ENCODE results near the gene PDZD7. TPM values are rescaled to one million over a fixed set of nuclear protein-coding genes. Genes with fewer than 3 reads are reported as not detected.
"Not testable (repeated sequence)": the region's sequence is repeated elsewhere in the genome, so short reads cannot be mapped to it uniquely, and the experiment has no call there.

PDZD7 gene
- total and polyA plus RNA-seq, 2 donors from 2014 or later = 1.6 to 1.9 TPM

GRCh38 chr10:101036726-101037125, 5.8 kb upstream of the PDZD7 start:
- H3K27ac ChIP-seq (ENCODE audit: low read depth in 2 of 2, low read length in 2 of 2) = no peak overlapping the region
- peaks cover 0 to 12% (median 8%) of the 10 kb centered on the region in 3 donors for H3K4me1 ChIP-seq (ENCODE audit: control insufficient read depth in 2 of 3, insufficient read depth in 2 of 3, low read depth in 1 of 3, low read length in 3 of 3)
- no peak for TF ChIP-seq CTCF (IDR thresholded peaks at IDR 0.05; ENCODE audit: borderline replicate concordance, extremely low read depth, insufficient read depth)
- H3K27me3 ChIP-seq (ENCODE audit: control insufficient read depth, insufficient read depth, low read length) = no peaks in the 10 kb centered on the region
- FAIRE-seq = no peak
- no peaks in the 10 kb centered on the region for H3K9me3 ChIP-seq (ENCODE audit: control insufficient read depth in 2 of 3, insufficient read depth in 1 of 3, low read length in 3 of 3)
- intact Hi-C loops (cut with DNase I) = no loop called here
- no peak overlapping the region for H3K9ac ChIP-seq (ENCODE audit: low read length in 3 of 3)
- H3K36me3 ChIP-seq (ENCODE audit: control insufficient read depth in 2 of 3, insufficient read depth in 3 of 3, low read length in 3 of 3) = peaks cover 0 to 27% (median 19%) of the 10 kb centered on the region in 3 donors
- H3K4me3 ChIP-seq (ENCODE audit: low read length in 3 of 3) = no peak overlapping the region
- peak in 1 of 5 donors; percentile 58 for DNase-seq

GRCh38 chr10:101035916-101036702, 5.2 kb upstream of the PDZD7 start:
- Histone ChIP-seq H3K4me3 (ENCODE audit: low read length in 3 of 3) (no peak overlapping the region), H3K9ac (ENCODE audit: low read length in 3 of 3) (no peak overlapping the region), H3K9me3 (ENCODE audit: control insufficient read depth in 2 of 3, insufficient read depth in 1 of 3, low read length in 3 of 3) (no peaks in the 10 kb centered on the region), H3K4me1 (ENCODE audit: control insufficient read depth in 2 of 3, insufficient read depth in 2 of 3, low read depth in 1 of 3, low read length in 3 of 3) (peaks cover 0 to 11% (median 6%) of the 10 kb centered on the region in 3 donors), H3K36me3 (ENCODE audit: control insufficient read depth in 2 of 3, insufficient read depth in 3 of 3, low read length in 3 of 3) (peaks cover 0 to 27% (median 19%) of the 10 kb centered on the region in 3 donors), H3K27me3 (ENCODE audit: control insufficient read depth, insufficient read depth, low read length) (no peaks in the 10 kb centered on the region), H3K27ac (ENCODE audit: low read depth in 2 of 2, low read length in 2 of 2) (no peak overlapping the region)
- TF ChIP-seq CTCF (IDR thresholded peaks at IDR 0.05; ENCODE audit: borderline replicate concordance, extremely low read depth, insufficient read depth) = no peak
- intact Hi-C loops (cut with DNase I) = no loop called here
- FAIRE-seq = no peak
- peak in 1 of 5 donors; percentile 44 for DNase-seq

- intact Hi-C loops (cut with DNase I) = no loop called here
- peaks cover 0 to 27% (median 19%) of the 10 kb centered on the region in 3 donors for H3K36me3 ChIP-seq (ENCODE audit: control insufficient read depth in 2 of 3, insufficient read depth in 3 of 3, low read length in 3 of 3)
- H3K4me3 ChIP-seq (ENCODE audit: low read length in 3 of 3) = no peak overlapping the region
- no peaks in the 10 kb centered on the region for H3K27me3 ChIP-seq (ENCODE audit: control insufficient read depth, insufficient read depth, low read length)
- peaks cover 0 to 13% (median 5%) of the 10 kb centered on the region in 3 donors for H3K4me1 ChIP-seq (ENCODE audit: control insufficient read depth in 2 of 3, insufficient read depth in 2 of 3, low read depth in 1 of 3, low read length in 3 of 3)
- H3K27ac ChIP-seq (ENCODE audit: low read depth in 2 of 2, low read length in 2 of 2) = no peak overlapping the region
- H3K9ac ChIP-seq (ENCODE audit: low read length in 3 of 3) = no peak overlapping the region
- peak in 1 of 5 donors; percentile 67 for DNase-seq
- no peaks in the 10 kb centered on the region for H3K9me3 ChIP-seq (ENCODE audit: control insufficient read depth in 2 of 3, insufficient read depth in 1 of 3, low read length in 3 of 3)
- TF ChIP-seq CTCF (IDR thresholded peaks at IDR 0.05; ENCODE audit: borderline replicate concordance, extremely low read depth, insufficient read depth) = no peak
- FAIRE-seq = no peak
These were observed 4.4 kb upstream of the PDZD7 start for GRCh38 chr10:101035314-101035713.

- H3K4me3 ChIP-seq (ENCODE audit: low read length in 3 of 3); H3K27ac ChIP-seq (ENCODE audit: low read depth in 2 of 2, low read length in 2 of 2); H3K27me3 ChIP-seq (ENCODE audit: control insufficient read depth, insufficient read depth, low read length); intact Hi-C loops (cut with DNase I); FAIRE-seq; H3K9ac ChIP-seq (ENCODE audit: low read length in 3 of 3); H3K9me3 ChIP-seq (ENCODE audit: control insufficient read depth in 2 of 3, insufficient read depth in 1 of 3, low read length in 3 of 3): not testable (repeated sequence)
- DNase-seq = peak in 1 of 5 donors; percentile 13
- Histone ChIP-seq H3K4me1 (ENCODE audit: control insufficient read depth in 2 of 3, insufficient read depth in 2 of 3, low read depth in 1 of 3, low read length in 3 of 3) (peaks cover 0 to 15% (median 5%) of the 10 kb centered on the region in 3 donors), H3K36me3 (ENCODE audit: control insufficient read depth in 2 of 3, insufficient read depth in 3 of 3, low read length in 3 of 3) (peaks cover 0 to 27% (median 18%) of the 10 kb centered on the region in 3 donors)
These were observed 3.5 kb upstream of the PDZD7 start for GRCh38 chr10:101034404-101034803.

All from kidney (tissue), 14 donors.